GM21717 (cell line): ENCODE measurements around the gene CAPN3.

ENCODE experiments used
- ATAC-seq: cut with Tn5 transposase; IDR thresholded peaks from one replicate; pipeline ENCODE4 v1.9.1; 2021; ENCODE audit warnings: mild to moderate bottlenecking, moderate library complexity; ENCODE audit not compliant: unreplicated experiment

CAPN3 gene

DNA sequence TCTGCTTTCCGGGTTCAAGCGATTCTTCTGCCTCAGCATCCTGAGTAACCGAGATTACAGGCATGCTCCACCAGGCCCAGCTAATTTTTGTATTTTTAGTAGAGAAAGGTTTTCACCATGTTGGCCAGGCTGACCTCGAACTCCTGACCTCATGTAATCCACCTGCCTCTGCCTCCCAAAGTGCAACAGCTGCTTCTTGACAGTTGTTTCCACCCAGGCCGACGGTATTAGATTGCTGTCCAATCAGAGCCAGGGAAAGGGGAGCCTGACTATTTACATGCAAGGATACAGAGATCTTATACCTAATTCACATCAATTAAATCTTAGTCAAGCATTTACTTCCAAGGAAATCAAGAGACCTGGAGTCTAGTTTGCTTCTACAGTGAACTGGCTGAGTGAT, 4.0 kb upstream of the CAPN3 start:
- no peak for ATAC-seq

- ATAC-seq = no peak
These were observed 2.5 kb upstream of the CAPN3 start for GRCh38 chr15:42356851-42357250.

DNA sequence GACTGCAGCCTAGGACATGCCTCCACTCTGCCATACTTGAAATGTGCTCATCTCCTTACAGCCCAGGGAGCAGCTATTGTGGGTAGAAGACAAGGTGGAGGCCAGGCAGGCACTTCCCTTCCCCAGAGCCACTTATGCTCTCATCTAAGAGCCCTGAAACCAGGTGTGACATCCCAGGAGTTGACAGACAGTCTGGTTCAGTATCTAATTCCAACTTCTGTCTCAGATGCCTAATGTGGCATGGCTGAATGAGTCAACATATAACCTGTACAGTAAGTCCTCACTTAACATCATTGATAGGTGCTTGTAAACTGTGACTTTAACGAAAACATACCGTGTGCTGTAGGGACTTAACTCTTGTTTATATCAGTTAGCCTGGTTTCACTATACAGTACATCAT, 1.2 kb upstream of the CAPN3 start:
- no peak for ATAC-seq

GRCh38 chr15:42359985-42360384, 684 bp downstream of the CAPN3 start:
- ATAC-seq = no peak

- ATAC-seq = no peak
These were observed 1.3 kb downstream of the CAPN3 start for GRCh38 chr15:42360535-42361112.

GRCh38 chr15:42363487-42363886, 4.2 kb downstream of the CAPN3 start:
- no peak for ATAC-seq

GRCh38 chr15:42363942-42364341, 4.6 kb downstream of the CAPN3 start:
- ATAC-seq = no peak

- no peak for ATAC-seq
These were observed 5.2 kb downstream of the CAPN3 start for GRCh38 chr15:42364529-42364928.

GRCh38 chr15:42365921-42366550, 6.7 kb downstream of the CAPN3 start:
- ATAC-seq = no peak

DNA sequence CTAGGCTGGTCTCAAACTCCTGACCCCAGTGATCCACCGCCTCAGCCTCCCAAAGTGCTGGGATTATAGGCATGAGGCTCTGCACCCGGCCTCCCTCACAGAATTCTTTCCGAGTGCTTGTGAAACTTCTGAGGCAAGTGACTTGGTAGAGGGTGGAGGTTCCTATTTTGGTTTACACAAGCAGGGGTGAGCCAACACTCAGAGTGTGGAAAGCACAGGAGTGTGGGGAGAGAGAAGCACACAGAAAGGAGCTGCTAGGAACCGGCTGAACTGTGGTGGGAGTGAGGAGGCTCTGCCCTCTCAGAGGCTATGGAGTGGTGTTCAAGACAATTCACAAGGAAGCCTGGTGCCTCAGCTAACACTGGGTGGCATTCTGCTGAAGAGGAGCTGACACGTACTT, 7.7 kb downstream of the CAPN3 start:
- ATAC-seq = no peak

DNA sequence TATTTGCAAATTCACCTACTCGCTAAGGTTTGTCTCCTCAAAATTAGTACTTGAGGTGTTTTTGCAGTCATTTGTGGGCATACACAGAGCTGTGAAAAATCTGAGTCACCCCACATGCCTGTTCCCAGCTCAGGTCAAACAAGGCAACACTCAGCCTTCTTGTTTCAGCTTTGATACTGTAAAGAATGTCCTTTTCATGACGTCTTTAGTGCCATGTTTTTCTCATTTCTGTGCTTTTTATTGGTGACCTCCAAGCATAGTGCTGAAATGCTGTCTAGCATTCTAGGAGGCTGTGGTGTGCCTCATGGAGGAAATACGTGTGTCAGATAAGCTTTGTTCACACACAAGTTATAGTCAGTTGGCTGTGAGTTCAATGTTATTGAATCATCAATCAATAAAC, 8.8 kb downstream of the CAPN3 start:
- ATAC-seq = no peak

DNA sequence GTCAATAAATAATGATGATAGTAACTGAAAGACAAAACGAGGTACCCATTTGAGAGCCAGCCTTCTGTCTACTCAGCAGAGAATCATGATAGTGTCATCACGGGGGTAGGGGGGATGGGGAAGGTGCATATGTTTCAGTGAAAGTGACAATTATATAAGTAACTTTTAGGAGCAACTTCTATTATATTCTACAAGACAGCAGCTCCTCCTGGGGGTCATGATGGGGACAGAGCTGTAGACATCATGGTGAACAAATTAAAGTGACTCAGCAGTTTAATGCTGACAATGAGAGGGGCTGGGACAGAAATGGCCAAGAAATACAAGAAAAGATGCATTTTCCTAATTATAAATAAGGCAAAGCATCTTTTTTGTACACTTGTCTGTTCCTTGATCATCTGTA, 11.8 kb downstream of the CAPN3 start:
- ATAC-seq = no peak

GRCh38 chr15:42373274-42373673, 14.0 kb downstream of the CAPN3 start:
- ATAC-seq = no peak

- ATAC-seq = no peak
These were observed 14.6 kb downstream of the CAPN3 start for GRCh38 chr15:42373936-42374335.

DNA sequence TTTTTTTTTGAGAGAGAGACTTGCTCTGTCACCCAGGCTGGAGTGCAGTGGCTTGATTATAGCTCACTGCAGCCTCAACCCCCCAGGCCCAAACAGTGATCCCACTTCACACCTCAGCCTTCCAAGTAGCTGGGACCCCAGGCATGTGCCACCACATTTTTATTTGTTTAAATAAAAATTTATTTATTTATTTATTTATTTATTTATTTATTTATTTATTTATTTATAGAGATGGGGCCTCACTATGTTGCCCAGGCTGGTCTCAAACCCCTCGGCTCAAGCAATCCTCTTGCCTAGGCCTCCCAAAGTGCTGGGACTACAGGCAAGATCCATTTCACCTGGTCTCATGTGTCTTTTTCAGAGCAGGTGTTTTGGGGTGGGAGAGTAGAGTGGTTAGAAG, 15.5 kb downstream of the CAPN3 start:
- ATAC-seq = no peak

DNA sequence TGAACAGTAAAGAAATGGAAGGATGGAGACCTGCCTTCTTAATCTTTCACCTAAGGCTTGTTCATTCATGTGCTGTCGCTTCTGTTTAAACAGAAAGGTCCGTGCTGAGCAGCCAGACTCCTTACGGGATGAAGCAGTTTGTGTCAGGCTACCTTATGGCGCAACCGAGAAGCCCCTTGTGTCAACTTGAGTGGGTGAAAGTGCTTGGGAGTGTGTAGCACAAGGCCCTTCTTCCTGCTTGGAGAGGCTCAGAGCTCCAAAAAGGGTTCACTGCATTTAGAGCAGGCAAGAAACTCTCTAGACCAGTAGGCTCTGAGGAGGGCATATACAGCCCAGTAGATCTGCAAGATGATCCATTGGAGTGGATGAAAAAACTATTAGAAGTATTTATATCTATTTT, 16.0 kb downstream of the CAPN3 start:
- no peak for ATAC-seq

- no peak for ATAC-seq
These were observed 16.6 kb downstream of the CAPN3 start for GRCh38 chr15:42375941-42376340.

DNA sequence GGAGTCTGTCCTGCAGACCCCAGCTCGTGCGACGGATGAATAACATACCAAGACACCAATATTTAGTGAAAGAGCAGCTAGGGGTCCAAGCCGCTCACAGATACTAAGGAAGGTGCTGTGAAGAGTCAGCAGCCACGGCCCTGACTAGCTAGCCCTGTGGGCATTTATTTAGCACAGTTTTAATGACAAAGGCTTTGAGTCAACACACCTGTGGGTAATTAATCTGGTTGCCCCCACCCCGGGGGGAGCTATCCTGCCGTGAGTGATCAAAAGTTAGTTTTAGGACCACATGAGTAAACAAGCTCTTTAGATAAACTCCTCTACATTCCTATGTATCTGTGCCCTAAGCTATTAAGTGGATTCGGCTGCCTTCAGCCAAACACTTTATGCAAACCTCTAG, 18.7 kb downstream of the CAPN3 start:
- ATAC-seq = no peak

- no peak for ATAC-seq
These were observed 25.3 kb downstream of the CAPN3 start for GRCh38 chr15:42384597-42384996.

GRCh38 chr15:42385206-42385979, 26.1 kb downstream of the CAPN3 start:
- ATAC-seq = no peak

- no peak for ATAC-seq
These were observed 26.8 kb downstream of the CAPN3 start for GRCh38 chr15:42385980-42386700.

GRCh38 chr15:42387603-42388002, 28.3 kb downstream of the CAPN3 start:
- no peak for ATAC-seq
